ENCODE results near the gene RAB34. TPM values are rescaled to one million over a fixed set of nuclear protein-coding genes. Genes with fewer than 3 reads are reported as not detected.
A peak's percentile ranks its signal among the peaks of the same experiment; 100 is the strongest.

Gene RAB34
- polyA plus RNA-seq, 3 donors, result 66.7 to 93.3 (median 79.1) TPM

- peaks cover 2 to 15% (median 7%) of the 10 kb centered on the region in 3 donors for H3K27me3 Mint-ChIP-seq (ENCODE audit: low read depth in 3 of 3)
- Histone ChIP-seq H3K4me1 (ENCODE audit: control insufficient read depth in 1 of 2, insufficient read depth in 2 of 2, low read length in 2 of 2) (peaks cover 48 to 62% of the 10 kb centered on the region in 2 donors), H4K20me1 (ENCODE audit: insufficient read depth, low read length) (peaks cover 44% of the 10 kb centered on the region), H3K9ac (ENCODE audit: insufficient read depth, low read length, poor library complexity, severe bottlenecking) (peak within 1 kb of the TSS; percentile 60), H3K9me3 (replicated peaks in 1 of 2; ENCODE audit: control insufficient read depth in 1 of 2, insufficient read depth in 1 of 2, low read length in 2 of 2) (no peaks in the 10 kb centered on the region), H3K27me3 (ENCODE audit: control insufficient read depth in 2 of 2, insufficient read depth in 2 of 2, low read length in 2 of 2) (no peaks in the 10 kb centered on the region), H3K4me3 (replicated peaks in 1 of 3; ENCODE audit: low read depth in 2 of 3, low read length in 3 of 3) (peak within 1 kb of the TSS; percentile 60 to 96 (median 66)), H3K27ac (ENCODE audit: low read depth in 1 of 2, low read length in 2 of 2) (peak within 1 kb of the TSS in 1 of 2 donors; percentile 20), H3K79me2 (ENCODE audit: insufficient read depth, low read length) (peaks cover 13% of the 10 kb centered on the region), H3K4me2 (replicated peaks; ENCODE audit: extremely low read depth, low read length, poor library complexity, severe bottlenecking) (peak within 1 kb of the TSS; percentile 100), H2AFZ (ENCODE audit: insufficient read depth, low read depth, low read length, poor library complexity, severe bottlenecking) (peak within 1 kb of the TSS; percentile 95), H3K36me3 (replicated peaks in 1 of 2; ENCODE audit: control insufficient read depth in 1 of 2, insufficient read depth in 2 of 2, low read length in 2 of 2) (peaks cover 34 to 36% of the 10 kb centered on the region in 2 donors)
- H3K4me1 Mint-ChIP-seq, result peaks cover 55% of the 10 kb centered on the region
- peaks cover 35 to 36% of the 10 kb centered on the region in 2 donors for H3K36me3 Mint-ChIP-seq
- peak in 1 of 3 donors; percentile 28 for DNase-seq
- no peak for TF ChIP-seq CTCF (IDR thresholded peaks at IDR 0.05)
- H3K9me3 Mint-ChIP-seq, result peaks cover 0 to 2% (median 0%) of the 10 kb centered on the region in 7 donors
- intact Hi-C loops (cut with micrococcal nuclease), result loop anchor here (1.0 to 5.0 kb wide), 3 partner anchors 17 to 86 kb away; no protein-coding TSS in a partner anchor
- peak within 1 kb of the TSS; percentile 89 to 95 for H3K4me3 Mint-ChIP-seq
- WGBS (ENCODE audit: insufficient coverage), result 0% methylated on average over 37 of the region's 49 CpGs
- peak within 1 kb of the TSS in 6 of 7 donors; percentile 43 to 83 (median 64) for H3K27ac Mint-ChIP-seq
Observed at GRCh38 chr17:28726226-28726626, 8.6 kb upstream of the RAB34 start, which contains the start of gene TLCD1. TSS of gene TLCD1 (minus strand) at chr17:28726233. CDS start at chr17:28726097, 136 bp downstream.

- peaks cover 53 to 67% of the 10 kb centered on the region in 2 donors for H3K4me1 ChIP-seq (ENCODE audit: control insufficient read depth in 1 of 2, insufficient read depth in 2 of 2, low read length in 2 of 2)
- H3K36me3 Mint-ChIP-seq, result peaks cover 36 to 41% of the 10 kb centered on the region in 2 donors
Observed at GRCh38 chr17:28725660-28726225, 8.1 kb upstream of the RAB34 start.

More at GRCh38 chr17:28725660-28726225, 8.1 kb upstream of the RAB34 start:
- Mint-ChIP-seq H3K27me3 (ENCODE audit: low read depth in 3 of 3) (peaks cover 2 to 15% (median 7%) of the 10 kb centered on the region in 3 donors), H3K4me3 (peak overlapping the region; percentile 89 to 94), H3K27ac (peak overlapping the region in 5 of 7 donors; percentile 20 to 71 (median 60)), H3K9me3 (peaks cover 0 to 2% (median 0%) of the 10 kb centered on the region in 7 donors), H3K4me1 (peaks cover 60% of the 10 kb centered on the region)
- H3K4me3 ChIP-seq (replicated peaks in 1 of 3; ENCODE audit: low read depth in 2 of 3, low read length in 3 of 3), result peak overlapping the region; percentile 11 to 96 (median 66)
- 1% methylated on average over 41 of the region's 45 CpGs for WGBS (ENCODE audit: insufficient coverage)
- H3K79me2 ChIP-seq (ENCODE audit: insufficient read depth, low read length), result peaks cover 18% of the 10 kb centered on the region
- DNase-seq, result peak in 2 of 3 donors; percentile 33 to 40
- H3K9me3 ChIP-seq (replicated peaks in 1 of 2; ENCODE audit: control insufficient read depth in 1 of 2, insufficient read depth in 1 of 2, low read length in 2 of 2), result no peaks in the 10 kb centered on the region
- no peak for TF ChIP-seq CTCF (IDR thresholded peaks at IDR 0.05)
- intact Hi-C loops (cut with micrococcal nuclease), result loop anchor here (1.0 to 5.0 kb wide), 3 partner anchors 17 to 87 kb away; no protein-coding TSS in a partner anchor
- peak overlapping the region; percentile 100 for H3K4me2 ChIP-seq (replicated peaks; ENCODE audit: extremely low read depth, low read length, poor library complexity, severe bottlenecking)
- peak overlapping the region; percentile 28 for H3K9ac ChIP-seq (ENCODE audit: insufficient read depth, low read length, poor library complexity, severe bottlenecking)
- H3K27ac ChIP-seq (ENCODE audit: low read depth in 1 of 2, low read length in 2 of 2), result no peak overlapping the region
- H3K27me3 ChIP-seq (ENCODE audit: control insufficient read depth in 2 of 2, insufficient read depth in 2 of 2, low read length in 2 of 2), result no peaks in the 10 kb centered on the region
- H3K36me3 ChIP-seq (replicated peaks in 1 of 2; ENCODE audit: control insufficient read depth in 1 of 2, insufficient read depth in 2 of 2, low read length in 2 of 2), result peaks cover 35 to 40% of the 10 kb centered on the region in 2 donors
- H4K20me1 ChIP-seq (ENCODE audit: insufficient read depth, low read length), result peaks cover 49% of the 10 kb centered on the region
- H2AFZ ChIP-seq (ENCODE audit: insufficient read depth, low read depth, low read length, poor library complexity, severe bottlenecking), result peak overlapping the region; percentile 75
